Islet of Langerhans (tissue), 1 donor: ENCODE results near the gene CDKL4.
"Not testable (repeated sequence)": the region's sequence is repeated elsewhere in the genome, so short reads cannot be mapped to it uniquely, and the experiment has no call there.

ENCODE experiments used
- FAIRE-seq: peaks from one replicate; lab custom pipeline; 2011; peaks lifted over from hg19 to GRCh38; lab: Jason Lieb, UNC

CDKL4 gene

GRCh38 chr2:39243469-39244123 is at the start of gene CDKL4:
Gene CDKL4 (minus strand): TSS chr2:39243970.
- FAIRE-seq, result no peak

GRCh38 chr2:39290433-39290832 is 46.7 kb upstream of the CDKL4 start:
- FAIRE-seq, result no peak

DNA sequence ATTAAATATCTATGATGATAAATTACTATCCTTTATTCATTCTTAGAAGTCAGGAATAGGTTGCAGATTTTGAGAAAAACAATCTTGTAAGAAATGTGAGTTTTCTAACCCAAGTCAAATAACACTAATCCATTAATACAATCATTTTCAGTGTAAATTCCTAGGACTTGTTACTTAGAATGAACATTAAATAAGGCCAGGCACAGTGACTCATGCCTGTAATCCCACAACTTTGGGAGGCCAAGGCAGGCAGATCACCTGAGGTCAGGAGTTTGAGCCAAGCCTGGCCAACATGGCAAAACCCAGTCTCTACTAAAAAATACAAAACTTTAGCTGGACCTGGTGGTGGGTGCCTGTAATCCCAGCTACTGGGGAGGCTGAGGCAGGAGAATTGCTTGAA is 45.8 kb upstream of the CDKL4 start:
- no peak for FAIRE-seq

DNA sequence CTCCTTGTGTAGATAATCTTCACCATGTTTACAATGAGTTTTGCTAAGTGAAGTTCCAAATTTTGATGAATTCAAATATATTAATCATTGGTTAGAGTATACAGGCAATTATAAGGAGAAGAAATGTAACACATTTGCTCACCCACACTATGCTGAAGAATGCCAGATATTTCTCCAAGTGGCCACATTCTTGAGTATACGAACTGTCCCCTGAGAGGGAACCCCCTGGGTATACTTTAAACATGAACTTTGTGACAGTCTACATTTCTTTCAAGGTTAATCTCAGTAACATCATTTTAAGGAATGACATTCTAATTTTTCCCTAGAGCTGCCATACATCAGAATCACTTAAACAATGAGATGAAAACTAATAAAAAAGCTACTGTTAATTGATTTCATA is 39.8 kb upstream of the CDKL4 start:
- peak; percentile 74 for FAIRE-seq

GRCh38 chr2:39281391-39281790 is 37.6 kb upstream of the CDKL4 start:
- FAIRE-seq, result no peak

GRCh38 chr2:39275016-39275415 is 31.2 kb upstream of the CDKL4 start:
- FAIRE-seq, result no peak

GRCh38 chr2:39269941-39270340 is 26.2 kb upstream of the CDKL4 start:
- FAIRE-seq, result no peak

DNA sequence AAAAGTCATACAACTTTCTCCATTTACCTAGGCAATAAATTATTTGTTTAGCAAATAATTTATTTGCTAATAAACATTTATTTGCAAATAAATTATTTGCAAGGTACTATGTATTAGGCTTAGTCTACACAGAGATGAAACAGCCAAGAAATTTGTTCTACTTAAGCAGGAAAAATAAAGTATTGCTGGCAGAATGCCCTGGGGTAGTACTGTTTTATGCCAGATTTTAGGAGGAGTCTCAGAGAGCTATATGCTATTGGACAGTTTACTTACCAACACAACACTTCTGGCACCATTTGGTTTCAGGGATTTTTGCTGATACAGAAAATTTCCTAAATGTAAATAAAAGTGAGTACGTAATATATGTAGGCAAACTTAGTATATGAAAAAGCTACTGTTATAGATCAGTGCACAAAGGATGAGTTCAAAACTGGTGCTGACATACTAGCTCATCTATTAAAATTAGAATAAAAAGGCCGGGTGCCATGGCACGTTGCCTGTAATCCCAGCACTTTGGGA is 23.2 kb upstream of the CDKL4 start:
- FAIRE-seq, result no peak

DNA sequence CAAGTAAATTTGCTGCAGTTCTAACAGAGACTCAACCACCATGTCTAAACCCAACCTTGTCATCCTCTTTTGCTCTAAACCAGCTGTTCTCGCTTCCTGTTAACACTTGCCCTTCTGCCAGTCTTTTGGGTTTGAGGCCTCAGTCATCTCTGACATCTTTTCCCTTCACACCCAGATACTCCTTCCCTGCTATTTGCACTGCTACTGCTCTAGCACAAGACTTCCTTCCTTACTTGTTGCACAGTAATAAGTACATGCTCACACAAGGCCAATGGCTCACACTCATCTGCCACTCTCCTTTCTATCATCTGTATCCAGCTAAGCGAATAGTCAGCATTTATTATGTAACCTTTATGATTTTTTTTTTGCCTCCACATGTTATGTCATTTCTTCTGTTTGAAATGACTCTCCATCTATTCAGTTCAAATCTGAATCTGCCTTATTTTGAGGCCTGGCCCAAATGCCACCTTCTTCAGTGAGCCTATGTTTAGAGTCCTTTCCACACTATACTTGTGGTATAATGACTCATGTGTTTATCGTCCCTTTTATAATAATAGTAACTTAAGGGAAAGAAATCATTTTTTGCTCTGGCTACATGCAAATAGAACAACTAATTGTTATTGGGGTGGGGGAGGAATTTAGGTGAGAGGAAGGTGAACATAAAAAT is 22.5 kb upstream of the CDKL4 start:
- FAIRE-seq, result no peak

GRCh38 chr2:39265315-39265714 is 21.5 kb upstream of the CDKL4 start:
- peak; percentile 36 for FAIRE-seq

GRCh38 chr2:39264733-39265132 is 21.0 kb upstream of the CDKL4 start:
- no peak for FAIRE-seq

DNA sequence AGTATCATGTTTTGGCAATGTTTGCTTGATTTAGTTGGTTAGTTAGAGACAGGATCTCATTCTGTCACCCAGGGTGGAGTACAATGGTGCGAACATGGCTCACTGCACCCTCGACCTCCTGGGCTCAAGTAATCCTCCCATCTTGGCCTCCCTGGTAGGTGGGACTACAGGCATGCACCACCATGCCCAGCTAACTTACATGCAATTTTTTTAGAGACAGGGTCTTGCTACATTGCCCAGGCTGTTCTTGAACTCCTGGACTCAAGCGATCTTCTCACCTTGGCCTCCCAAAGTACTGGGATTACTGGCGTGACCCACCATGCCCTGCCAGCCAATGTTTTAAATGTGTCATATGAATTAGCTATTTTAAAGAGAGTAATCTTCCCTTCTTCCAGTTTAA is 16.3 kb upstream of the CDKL4 start:
- no peak for FAIRE-seq

GRCh38 chr2:39256040-39256439 is 12.3 kb upstream of the CDKL4 start:
- FAIRE-seq, result no peak

DNA sequence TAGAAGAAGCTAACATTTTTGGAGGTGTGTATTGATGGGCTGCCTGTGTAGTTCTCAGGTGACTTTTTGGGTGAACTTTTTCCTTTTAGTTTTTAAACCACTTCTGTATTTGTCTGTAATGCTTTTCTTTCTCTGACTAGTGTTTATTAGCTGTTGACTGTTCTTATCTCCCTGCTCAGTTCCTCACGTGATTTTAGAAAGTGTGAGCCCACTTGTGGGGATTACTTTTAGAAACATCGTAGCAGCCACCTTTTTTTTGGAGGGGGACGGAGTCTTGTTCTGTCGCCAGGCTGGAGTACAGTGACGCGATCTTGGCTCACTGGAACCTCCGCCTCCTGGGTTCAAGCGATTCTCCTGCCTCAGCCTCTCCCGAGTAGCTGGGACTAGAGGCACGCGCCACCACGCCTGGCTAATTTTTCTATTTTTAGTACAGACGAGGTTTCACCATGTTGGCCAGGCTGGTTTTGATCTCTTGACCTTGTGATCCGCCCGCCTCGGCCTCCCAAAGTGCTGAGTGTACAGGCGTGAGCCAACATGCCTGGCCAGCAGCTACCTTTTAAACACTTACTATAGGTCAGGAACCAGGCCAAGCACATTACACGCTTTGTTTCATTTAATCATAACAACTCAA is 9.2 kb upstream of the CDKL4 start:
- FAIRE-seq, result no peak

- FAIRE-seq, result no peak
Observed at GRCh38 chr2:39247512-39248043, 3.8 kb upstream of the CDKL4 start.

DNA sequence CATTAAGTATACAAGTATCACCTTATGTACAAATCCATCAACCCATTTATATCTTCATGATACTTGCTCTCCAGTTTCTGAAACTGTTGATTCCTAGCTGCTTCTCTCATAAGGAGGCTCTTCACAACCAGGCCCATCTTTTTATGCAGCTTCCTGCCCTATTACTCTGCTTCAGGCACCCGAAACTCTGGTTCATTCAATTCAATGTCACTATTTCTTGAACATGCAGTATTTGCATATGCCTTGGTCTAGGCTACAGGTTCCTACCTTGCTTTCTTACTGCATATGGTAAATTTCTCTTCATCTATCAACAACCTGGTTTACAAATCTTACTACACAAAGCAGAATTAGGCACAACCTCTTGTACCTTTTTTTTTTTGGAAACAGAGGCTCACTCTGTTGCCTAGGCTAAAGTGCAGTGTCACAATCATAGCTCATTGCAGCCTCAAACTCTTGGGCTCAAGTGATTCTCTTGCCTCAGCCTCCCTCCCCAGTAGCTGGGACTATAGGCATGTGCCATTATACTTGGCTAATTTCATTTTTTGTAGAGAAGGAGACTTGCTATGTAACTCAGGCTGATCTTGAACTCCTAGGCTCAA is 2.7 kb upstream of the CDKL4 start:
- FAIRE-seq, result no peak

DNA sequence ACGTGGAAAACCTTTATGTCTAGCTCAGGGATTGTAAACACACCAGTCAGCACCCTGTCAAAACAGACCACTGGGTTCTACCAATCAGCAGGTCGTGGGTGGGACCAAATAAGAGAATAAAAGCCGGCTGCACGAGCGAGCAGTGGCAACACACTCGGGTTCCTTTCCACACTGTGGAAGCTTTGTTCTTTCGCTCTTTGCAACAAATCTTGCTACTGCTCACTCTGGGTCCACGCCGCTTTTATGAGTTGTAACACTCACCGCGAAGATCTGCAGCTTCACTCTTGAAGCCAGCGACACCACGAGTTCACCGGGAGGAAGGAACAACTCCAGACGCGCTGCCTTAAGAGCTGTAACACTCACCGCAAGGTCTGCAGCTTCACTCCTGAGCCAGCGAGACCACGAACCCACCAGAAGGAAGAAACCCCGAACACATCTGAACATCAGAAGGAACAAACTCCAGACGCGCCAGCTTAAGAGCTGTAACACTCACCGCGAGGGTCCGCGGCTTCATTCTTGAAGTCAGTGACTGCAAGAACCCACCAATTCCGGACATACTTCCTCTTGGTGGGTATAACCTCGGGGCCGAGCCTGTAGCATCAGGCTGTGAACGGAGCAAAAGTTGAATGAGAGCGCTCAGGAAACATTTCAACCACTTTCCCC is 1.3 kb upstream of the CDKL4 start:
- not testable (repeated sequence) for FAIRE-seq

DNA sequence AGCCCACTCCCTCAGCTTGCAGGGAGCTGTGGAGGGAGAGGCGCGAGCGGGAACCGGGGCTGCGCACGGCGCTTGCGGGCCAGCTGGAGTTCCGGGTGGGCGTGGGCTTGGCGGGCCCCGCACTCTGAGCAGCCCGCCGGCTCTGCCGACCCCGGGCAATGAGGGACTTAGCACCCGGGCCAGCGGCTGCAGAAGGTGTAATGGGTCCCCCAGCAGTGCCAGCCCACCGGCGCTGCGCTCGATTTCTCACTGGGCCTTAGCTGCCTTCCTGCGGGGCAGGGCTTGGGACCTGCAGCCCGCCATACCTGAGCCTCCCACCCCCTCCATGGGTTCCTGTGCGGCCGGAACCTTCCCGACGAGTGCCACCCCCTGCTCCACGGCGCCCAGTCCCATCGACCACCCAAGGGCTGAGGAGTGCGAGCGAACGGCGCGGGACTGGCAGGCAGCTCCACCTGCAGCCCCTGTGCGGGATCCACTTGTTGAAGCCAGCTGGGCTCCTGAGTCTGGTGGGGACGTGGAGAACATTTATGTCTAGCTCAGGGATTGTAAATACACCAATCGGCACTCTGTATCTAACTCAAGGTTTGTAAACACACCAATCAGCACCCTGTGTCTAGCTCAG is 582 bp upstream of the CDKL4 start:
- not testable (repeated sequence) for FAIRE-seq

DNA sequence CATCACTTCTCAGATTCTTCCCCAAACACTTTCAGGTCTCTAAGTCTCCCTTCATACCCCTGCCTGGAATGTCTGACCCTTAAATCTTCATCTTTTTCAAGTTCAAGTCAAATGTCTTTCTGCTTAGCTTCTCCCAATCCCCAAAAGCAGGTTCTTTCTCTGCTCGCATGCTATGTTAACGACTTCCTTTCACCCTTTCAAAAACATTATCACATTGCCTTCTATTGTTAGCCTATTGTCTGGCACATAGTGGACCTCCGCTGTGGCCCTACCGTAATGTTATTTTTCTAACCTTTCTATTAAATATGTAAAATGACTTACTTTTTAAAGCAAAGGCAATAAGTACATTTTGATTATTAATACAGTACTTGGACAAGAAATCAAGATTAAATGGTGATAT is 2.2 kb downstream of the CDKL4 start:
- no peak for FAIRE-seq

GRCh38 chr2:39240758-39241157 is 3.0 kb downstream of the CDKL4 start:
- no peak for FAIRE-seq

GRCh38 chr2:39234754-39235153 is 9.0 kb downstream of the CDKL4 start:
- FAIRE-seq, result no peak

DNA sequence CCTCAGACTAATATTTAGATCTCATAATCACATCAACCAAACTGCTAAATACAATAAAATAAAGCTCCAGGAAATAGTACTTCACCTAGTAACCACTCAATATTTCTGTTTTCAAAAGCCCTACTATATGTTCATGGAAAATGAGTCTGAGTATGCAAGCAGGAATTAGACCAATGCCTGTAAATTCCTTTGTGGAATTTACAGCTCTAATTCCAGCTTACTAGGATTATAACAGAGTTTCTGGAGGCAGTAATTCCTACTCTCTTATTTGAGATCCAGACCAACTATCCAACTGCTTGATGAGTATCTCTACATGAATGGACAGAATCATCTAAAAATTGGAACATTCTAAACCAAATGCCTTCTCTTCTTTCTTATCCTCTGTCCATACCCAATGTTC is 11.6 kb downstream of the CDKL4 start:
- no peak for FAIRE-seq
